Measurements from ENCODE around the gene PLCD4.

GRCh38 chr2:218627939-218628338, 20.2 kb downstream of the PLCD4 start:
- TF ChIP-seq CTCF (conservative IDR thresholded peaks at IDR 0.05; ENCODE audit: low read depth, low read length): no peak
- TF ChIP-seq EZH2phosphoT487 (IDR thresholded peaks at IDR 0.05; ENCODE audit: borderline replicate concordance, low read length): no peak

Measured in PC-3 (cell line).